ENCODE results near the gene RHO.

- TF ChIP-seq, protein P1, sequence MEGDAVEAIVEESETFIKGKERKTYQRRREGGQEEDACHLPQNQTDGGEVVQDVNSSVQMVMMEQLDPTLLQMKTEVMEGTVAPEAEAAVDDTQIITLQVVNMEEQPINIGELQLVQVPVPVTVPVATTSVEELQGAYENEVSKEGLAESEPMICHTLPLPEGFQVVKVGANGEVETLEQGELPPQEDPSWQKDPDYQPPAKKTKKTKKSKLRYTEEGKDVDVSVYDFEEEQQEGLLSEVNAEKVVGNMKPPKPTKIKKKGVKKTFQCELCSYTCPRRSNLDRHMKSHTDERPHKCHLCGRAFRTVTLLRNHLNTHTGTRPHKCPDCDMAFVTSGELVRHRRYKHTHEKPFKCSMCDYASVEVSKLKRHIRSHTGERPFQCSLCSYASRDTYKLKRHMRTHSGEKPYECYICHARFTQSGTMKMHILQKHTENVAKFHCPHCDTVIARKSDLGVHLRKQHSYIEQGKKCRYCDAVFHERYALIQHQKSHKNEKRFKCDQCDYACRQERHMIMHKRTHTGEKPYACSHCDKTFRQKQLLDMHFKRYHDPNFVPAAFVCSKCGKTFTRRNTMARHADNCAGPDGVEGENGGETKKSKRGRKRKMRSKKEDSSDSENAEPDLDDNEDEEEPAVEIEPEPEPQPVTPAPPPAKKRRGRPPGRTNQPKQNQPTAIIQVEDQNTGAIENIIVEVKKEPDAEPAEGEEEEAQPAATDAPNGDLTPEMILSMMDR (IDR thresholded peaks at IDR 0.05 in 4 of 5, conservative IDR thresholded peaks at IDR 0.05 in 1 of 5), result no peak
- TF ChIP-seq POLR2A (IDR thresholded peaks at IDR 0.05), result no peak
These were observed 10.8 kb downstream of the RHO start for GRCh38 chr3:129539206-129539605.
